NT2/D1 (cell line): ENCODE results near the gene ACTN4.

ENCODE experiments used
- SUZ12 ChIP-seq: IDR thresholded peaks from 2 replicates; pipeline ENCODE4 v1.6.1; 2011; ENCODE audit not compliant: insufficient read length, insufficient read depth; ENCODE audit errors: extremely low read depth
- ZNF274 ChIP-seq: IDR thresholded peaks from 2 replicates; pipeline ENCODE4 v1.6.1; 2011; ENCODE audit warnings: mild to moderate bottlenecking, low read depth, low read length

DNA sequence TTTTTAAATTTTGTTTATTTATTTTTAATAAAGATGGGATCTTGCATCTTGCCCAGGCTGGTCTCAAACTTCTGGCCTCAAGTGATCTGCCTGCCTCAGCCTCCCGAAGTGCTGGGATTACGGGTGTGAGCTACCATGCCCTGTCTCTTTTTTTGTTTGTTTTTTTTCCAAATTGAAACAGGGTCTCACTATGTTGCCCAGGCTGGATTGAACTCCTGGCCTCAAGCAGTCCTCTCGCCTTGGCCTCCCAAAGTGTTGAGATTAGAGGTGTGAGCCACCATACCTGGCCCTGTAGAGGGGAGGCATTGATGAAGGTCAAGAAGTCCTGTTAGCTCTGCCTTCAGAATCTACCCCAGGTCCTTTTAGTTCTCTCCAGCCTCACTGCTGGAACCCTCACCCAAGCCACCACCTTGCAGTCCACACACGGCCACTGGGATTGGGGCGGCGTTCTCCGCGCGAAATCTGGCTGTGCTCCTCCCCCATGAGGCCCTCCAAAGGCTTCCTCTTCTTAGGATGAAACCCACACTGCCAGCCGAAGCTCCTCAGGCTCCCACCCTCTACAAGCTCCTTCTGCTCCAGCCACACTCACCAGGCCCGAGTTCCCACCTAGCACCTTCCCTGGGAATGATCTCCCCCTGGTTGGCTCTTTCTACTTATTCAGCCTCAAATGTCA lies 34.9 kb downstream of the ACTN4 start:
- TF ChIP-seq ZNF274 (no peak), SUZ12 (no peak)
